Measurements from ENCODE around the gene MBD3L4.
"Not testable (repeated sequence)": the region's sequence is repeated elsewhere in the genome, so short reads cannot be mapped to it uniquely, and the experiment has no call there.

The MBD3L4 gene

GRCh38 chr19:7040079-7040478 lies at the start of gene MBD3L4:
TSS of gene MBD3L4 (minus strand) at chr19:7040179. CDS start at chr19:7040144, 35 bp downstream.
- DNase-seq (ENCODE audit: low read depth in 2 of 2): not testable (repeated sequence)

- DNase-seq (ENCODE audit: low read depth in 2 of 2): no peak
These were observed 49.0 kb upstream of the MBD3L4 start for GRCh38 chr19:7088999-7089398.

- DNase-seq (ENCODE audit: low read depth in 2 of 2): no peak
These were observed 43.3 kb upstream of the MBD3L4 start for GRCh38 chr19:7083076-7083956.

- DNase-seq (ENCODE audit: low read depth in 2 of 2): no peak
These were observed 38.0 kb upstream of the MBD3L4 start for GRCh38 chr19:7078008-7078407.

- no peak for DNase-seq (ENCODE audit: low read depth in 2 of 2)
These were observed 36.2 kb upstream of the MBD3L4 start for GRCh38 chr19:7076151-7076550.

GRCh38 chr19:7074705-7075282 lies 34.8 kb upstream of the MBD3L4 start:
- no peak for DNase-seq (ENCODE audit: low read depth in 2 of 2)

- no peak for DNase-seq (ENCODE audit: low read depth in 2 of 2)
These were observed 32.6 kb upstream of the MBD3L4 start for GRCh38 chr19:7072541-7072940.

- no peak for DNase-seq (ENCODE audit: low read depth in 2 of 2)
These were observed 29.9 kb upstream of the MBD3L4 start for GRCh38 chr19:7069904-7070226.

- DNase-seq (ENCODE audit: low read depth in 2 of 2): peak; percentile 97 to 99
These were observed 29.3 kb upstream of the MBD3L4 start, which contains the start of gene ZNF557 for GRCh38 chr19:7069042-7069903. TSS of gene ZNF557 (plus strand) at chr19:7069703. CDS start at chr19:7075075, 5,372 bp downstream.

- DNase-seq (ENCODE audit: low read depth in 2 of 2): no peak
These were observed 28.6 kb upstream of the MBD3L4 start for GRCh38 chr19:7068599-7068998.

GRCh38 chr19:7067716-7068115 lies 27.7 kb upstream of the MBD3L4 start:
- no peak for DNase-seq (ENCODE audit: low read depth in 2 of 2)

GRCh38 chr19:7067122-7067521 lies 27.1 kb upstream of the MBD3L4 start:
- not testable (repeated sequence) for DNase-seq (ENCODE audit: low read depth in 2 of 2)

GRCh38 chr19:7063764-7064418 lies 23.9 kb upstream of the MBD3L4 start:
- no peak for DNase-seq (ENCODE audit: low read depth in 2 of 2)

GRCh38 chr19:7063339-7063738 lies 23.4 kb upstream of the MBD3L4 start:
- DNase-seq (ENCODE audit: low read depth in 2 of 2): no peak

GRCh38 chr19:7059977-7060376 lies 20.0 kb upstream of the MBD3L4 start:
- not testable (repeated sequence) for DNase-seq (ENCODE audit: low read depth in 2 of 2)

GRCh38 chr19:7058576-7058975 lies 18.6 kb upstream of the MBD3L4 start, which contains the start of gene MBD3L3:
TSS of gene MBD3L3 (minus strand) at chr19:7058676. CDS start at chr19:7058605, 71 bp downstream.
- not testable (repeated sequence) for DNase-seq (ENCODE audit: low read depth in 2 of 2)

- not testable (repeated sequence) for DNase-seq (ENCODE audit: low read depth in 2 of 2)
These were observed 16.4 kb upstream of the MBD3L4 start for GRCh38 chr19:7056371-7056770.

GRCh38 chr19:7055679-7056078 lies 15.7 kb upstream of the MBD3L4 start:
- not testable (repeated sequence) for DNase-seq (ENCODE audit: low read depth in 2 of 2)

- DNase-seq (ENCODE audit: low read depth in 2 of 2): not testable (repeated sequence)
These were observed 14.8 kb upstream of the MBD3L4 start for GRCh38 chr19:7054635-7055368.

GRCh38 chr19:7052896-7053295 lies 12.9 kb upstream of the MBD3L4 start:
- DNase-seq (ENCODE audit: low read depth in 2 of 2): not testable (repeated sequence)

- not testable (repeated sequence) for DNase-seq (ENCODE audit: low read depth in 2 of 2)
These were observed 11.4 kb upstream of the MBD3L4 start for GRCh38 chr19:7051421-7051820.

Data from stimulated activated CD4-positive, alpha-beta T cell treated with anti-CD3 and anti-CD28 coated beads, Interleukin-12 subunit alpha, Interleukin-12 subunit beta, amount 100 ng/mL, for 24 hours (primary cell).